GM20000 (cell line): ENCODE data around the gene UXT.
A peak's percentile ranks its signal among the peaks of the same experiment; 100 is the strongest.

Source experiments
- DNase-seq: peaks from one replicate; pipeline ENCODE4 v3.0.0; 2012; ENCODE audit warnings: low spot score
- TF ChIP-seq, protein P1 (sequence below): IDR thresholded peaks from 2 replicates; pipeline ENCODE4 v1.5.1; 2012; ENCODE audit warnings: mild to moderate bottlenecking, control low read depth; ENCODE audit errors: extremely low read depth, missing control alignments

Gene UXT

DNA sequence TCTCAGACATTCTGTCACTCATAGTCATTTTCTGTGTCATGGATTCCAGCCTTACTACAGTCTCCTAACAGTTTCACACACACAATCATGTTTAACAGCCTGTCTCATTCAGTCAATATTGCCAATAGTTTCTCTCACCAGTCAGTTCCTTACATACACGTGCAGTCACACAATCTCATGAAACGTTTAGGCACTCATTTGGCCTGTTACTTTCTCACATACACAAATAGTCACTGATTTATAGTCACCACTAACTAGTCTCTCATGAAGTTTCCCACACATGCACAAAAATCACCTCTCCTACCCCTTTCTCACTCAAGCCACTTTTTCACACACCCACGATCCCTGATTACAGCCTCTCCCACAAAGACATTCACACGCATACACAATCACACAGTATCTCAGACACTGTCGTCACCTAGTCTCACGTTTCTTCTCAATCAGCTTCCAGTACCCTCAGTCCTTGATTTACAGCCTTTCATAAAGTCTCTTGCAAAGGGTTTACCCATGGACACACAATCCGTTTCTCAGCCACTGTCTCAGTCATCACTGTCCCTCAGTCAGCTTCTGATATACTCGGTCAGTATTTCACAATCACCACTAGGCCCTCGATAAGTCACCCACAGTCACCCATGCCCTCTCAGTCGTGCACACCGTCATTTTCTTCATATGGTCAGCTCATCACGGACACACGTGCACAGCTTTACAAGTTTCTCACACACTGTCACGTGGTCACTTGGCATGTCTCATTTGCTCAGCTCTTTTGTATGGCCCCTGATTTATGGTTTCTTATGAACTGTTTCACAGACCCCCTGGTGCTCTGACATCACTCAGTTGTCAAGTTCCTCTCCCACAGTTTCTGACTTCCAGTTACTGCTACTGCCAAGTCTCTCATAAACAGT, 25.0 kb downstream of the UXT start:
- no peak for DNase-seq
- TF ChIP-seq, protein P1, sequence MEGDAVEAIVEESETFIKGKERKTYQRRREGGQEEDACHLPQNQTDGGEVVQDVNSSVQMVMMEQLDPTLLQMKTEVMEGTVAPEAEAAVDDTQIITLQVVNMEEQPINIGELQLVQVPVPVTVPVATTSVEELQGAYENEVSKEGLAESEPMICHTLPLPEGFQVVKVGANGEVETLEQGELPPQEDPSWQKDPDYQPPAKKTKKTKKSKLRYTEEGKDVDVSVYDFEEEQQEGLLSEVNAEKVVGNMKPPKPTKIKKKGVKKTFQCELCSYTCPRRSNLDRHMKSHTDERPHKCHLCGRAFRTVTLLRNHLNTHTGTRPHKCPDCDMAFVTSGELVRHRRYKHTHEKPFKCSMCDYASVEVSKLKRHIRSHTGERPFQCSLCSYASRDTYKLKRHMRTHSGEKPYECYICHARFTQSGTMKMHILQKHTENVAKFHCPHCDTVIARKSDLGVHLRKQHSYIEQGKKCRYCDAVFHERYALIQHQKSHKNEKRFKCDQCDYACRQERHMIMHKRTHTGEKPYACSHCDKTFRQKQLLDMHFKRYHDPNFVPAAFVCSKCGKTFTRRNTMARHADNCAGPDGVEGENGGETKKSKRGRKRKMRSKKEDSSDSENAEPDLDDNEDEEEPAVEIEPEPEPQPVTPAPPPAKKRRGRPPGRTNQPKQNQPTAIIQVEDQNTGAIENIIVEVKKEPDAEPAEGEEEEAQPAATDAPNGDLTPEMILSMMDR, result no peak

DNA sequence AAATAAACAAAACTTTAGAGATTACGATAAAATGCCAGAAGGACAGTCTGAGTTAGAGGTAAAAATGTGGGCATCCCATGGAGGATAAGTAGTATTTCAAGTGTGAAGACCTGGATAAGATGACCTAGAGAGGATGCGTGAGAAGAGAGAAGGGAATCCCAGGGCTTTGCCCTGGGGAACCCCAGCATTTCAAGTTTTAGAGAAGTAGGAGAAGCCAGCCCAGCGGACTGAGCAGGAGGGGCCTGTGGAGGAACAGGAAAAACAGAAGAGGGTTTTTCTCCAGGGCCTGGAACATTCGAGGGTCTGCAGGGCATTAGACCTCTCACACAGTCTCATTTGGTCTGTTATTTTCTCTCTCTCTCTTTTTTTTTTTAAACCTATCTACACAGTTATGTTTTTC, 26.3 kb downstream of the UXT start:
- TF ChIP-seq, protein P1, result no peak
- DNase-seq, result no peak

DNA sequence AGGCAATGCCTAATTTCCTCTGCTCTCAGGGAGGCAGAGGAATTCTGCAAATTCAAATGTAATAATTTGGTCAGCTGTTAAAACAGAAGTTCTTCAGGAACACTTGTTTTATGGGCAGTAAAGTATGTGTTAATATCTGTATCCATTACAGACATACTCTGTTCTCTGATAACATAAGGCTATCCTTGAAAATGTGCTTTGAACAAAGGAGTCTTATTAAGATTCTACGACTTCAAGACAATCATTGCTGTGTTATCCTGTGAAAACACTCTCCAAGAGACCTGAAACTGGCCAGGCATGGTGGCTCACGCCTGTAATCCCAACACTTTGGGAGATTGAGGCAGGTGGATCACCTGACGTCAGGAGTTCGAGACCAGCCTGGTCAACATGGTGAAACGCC, 27.3 kb downstream of the UXT start:
- TF ChIP-seq, protein P1, result no peak
- DNase-seq, result no peak

DNA sequence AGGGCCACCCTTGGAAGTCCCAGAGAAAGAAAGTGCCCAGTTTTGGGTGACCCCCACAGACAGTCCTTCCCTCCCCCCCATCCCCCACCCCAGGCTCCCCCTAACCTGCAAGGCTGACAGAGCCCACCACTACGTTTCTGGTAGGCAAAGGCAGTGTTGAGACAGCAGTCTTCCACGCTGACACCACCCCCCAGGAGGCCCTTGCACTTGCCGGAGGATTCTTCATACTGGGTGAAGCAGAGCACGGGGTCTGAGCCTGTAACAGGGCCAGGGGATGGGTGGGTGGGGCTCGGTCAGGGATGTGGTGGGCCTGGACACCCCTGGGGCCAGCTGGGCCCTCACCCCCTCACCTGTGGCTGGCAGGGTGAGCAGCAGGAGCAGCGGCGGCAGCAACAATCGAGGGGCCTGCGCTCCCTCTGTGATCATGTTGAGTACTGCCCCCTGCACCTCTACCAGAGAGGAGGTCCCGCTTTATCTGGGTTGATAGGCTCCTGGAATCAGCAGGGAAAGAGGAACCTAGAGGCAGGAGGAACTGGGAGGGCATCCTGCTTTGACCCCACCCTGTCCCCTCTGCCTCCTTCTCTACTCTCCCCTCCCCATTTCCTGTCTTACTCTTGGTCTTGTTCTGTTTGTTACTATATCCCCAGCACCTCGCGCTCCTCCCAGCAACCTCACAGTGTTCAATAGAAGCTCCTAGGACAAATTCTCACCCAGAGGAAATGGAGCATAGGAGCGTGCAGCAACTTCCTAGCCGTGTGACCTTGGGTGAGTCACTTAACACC, 29.4 kb downstream of the UXT start, which contains the start of gene CFP:
TSS of gene CFP (minus strand) at position 512 of the 782 bp plus-strand sequence. CDS start at position 426, 86 bp downstream.
- TF ChIP-seq, protein P1, result no peak
- no peak for DNase-seq

DNA sequence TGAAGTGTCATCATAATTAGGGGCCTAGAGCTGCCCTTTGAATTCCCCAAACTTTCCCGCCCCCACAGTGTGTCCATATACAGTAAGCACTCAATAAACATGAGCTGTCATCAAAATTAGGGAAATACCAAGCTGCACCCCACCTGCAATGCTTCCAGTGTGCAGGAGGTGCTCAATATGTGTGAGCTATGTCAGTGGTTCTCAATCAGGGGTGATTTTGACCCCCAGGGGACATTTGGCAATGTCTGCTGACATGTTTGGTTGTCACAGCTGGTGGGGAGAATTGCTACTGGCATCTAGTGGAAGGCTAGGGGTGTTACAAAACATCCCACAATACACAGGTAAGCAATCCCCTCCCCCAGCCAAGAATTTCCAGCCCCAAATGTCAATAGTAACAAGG, 30.0 kb downstream of the UXT start:
- no peak for DNase-seq
- TF ChIP-seq, protein P1, result no peak

DNA sequence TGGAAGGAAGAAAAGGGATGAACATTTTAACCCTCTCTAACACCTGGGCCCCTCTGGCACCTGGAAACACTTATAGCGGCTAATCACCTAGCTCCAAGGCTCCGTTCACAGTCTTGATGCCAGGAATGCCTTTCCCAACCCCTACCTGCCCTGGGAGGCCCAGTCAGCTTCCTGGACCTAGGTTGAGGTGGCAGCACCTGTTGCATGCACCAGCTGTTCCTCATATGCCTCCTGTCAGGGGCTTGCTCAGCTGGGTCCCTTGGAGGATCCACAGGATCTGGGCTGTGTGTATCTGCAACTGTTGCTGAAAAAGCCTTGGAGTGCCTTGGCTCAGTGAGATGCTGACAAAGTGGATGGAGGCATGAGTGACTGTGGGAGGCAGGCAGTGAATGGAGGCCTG, 33.6 kb downstream of the UXT start:
- DNase-seq, result no peak
- TF ChIP-seq, protein P1, result no peak

DNA sequence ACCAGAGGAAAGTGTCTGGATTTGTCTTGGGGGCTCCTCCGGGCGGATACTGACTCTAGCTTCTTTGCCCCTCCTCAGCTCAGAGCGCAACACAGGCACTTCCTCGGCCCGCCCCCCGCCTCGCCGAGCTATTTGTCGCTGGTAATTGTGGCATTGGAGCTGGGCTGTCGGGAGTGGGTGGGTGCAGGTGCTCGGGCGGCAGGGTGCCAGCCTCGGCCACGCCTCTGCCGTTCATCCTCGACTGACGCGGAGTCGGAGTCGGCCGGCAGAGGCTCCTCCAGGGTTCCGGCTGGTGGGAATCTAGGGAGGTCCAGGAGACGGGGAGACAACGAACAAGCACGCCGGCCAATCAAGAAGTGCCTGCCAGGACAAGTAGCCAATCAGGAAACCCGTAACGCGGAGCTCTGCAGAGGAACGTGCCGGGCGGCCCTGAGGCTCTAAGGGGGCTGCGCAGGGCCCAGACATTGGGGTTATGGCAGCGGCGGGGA, 35.4 kb downstream of the UXT start:
- peak; percentile 40 for DNase-seq

More for the DNA sequence above, 35.4 kb downstream of the UXT start:
- TF ChIP-seq, protein P1, result no peak
